CMK (cell line): Measurements from ENCODE around the gene OGFR.

Source experiments
- DNase-seq: peaks from one replicate; pipeline ENCODE4 v3.0.0-alpha.2; 2010; ENCODE audit warnings: low read depth

Gene OGFR

DNA sequence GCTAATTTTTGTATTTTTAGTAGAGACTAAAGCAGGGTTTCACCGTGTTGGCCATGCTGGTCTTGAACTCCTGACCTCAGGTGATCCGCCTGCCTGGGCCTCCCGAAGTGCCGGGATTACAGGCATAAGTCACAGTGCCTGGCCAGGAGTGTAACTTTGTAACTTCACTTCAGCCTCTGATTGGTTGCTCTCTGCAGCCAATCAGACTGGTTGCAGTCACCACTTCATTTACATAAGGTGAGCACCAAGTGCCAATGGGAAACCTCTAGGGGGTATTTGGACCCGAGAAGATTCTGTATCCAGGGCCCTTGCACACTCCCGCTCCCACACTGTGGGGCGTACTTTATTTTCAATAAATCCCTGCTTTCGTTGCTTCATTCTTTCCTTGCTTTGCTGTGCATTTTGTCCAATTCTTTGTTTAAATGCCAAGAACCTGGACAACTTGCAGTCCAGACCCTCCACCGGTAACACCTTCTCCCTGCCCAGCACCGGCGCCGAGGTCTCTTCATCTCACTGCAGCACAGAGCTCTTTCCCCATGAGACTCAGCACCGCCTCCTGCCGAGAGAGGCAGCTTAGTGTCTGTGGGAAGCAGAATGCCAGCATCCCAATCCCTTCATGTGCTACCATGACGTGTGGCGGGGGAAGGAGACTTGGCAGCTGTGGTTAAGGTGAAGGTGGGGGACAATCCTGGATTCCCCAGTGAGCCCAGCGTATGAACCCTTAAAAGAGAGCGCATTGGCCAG is 22.3 kb upstream of the OGFR start:
- no peak for DNase-seq

DNA sequence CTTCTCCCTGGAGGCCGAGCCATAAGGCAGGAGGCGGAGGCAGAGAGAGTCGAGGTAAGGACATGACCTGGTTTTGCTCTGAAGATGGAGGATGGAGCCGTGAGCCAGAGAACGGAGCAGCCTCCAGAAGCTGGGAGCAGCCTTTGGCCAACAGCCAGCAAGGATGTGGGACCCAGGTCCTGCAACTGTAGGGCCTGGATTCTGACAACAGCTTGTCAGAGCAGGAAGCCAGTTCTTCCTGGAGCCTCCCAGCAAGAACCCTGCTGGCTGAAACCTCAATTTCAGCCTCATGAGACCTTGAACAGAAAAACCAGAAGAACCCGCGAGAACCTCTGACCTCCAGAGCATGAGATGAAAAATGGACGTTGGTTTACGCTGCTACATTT is 21.7 kb upstream of the OGFR start:
- DNase-seq = no peak

DNA sequence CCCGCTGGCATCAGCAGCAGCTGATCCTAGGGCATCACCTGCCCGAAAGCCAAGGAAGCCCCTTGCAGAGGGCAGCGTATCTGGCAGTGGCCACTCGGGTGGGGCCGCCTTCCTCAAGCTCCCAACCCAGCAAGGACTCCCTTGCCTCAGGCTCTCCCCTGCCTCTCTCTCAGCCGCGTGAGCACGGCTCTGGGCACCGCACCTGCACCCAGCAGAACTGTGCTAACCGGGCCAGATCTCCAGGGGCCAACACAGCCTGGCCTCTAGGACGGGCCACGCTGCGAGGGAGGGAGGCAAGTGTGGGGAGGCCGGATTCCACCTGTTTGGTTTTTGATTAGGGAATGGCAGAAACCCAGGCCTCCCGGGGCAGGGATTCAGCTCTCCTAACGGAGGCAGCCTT is 20.1 kb upstream of the OGFR start:
- no peak for DNase-seq

DNA sequence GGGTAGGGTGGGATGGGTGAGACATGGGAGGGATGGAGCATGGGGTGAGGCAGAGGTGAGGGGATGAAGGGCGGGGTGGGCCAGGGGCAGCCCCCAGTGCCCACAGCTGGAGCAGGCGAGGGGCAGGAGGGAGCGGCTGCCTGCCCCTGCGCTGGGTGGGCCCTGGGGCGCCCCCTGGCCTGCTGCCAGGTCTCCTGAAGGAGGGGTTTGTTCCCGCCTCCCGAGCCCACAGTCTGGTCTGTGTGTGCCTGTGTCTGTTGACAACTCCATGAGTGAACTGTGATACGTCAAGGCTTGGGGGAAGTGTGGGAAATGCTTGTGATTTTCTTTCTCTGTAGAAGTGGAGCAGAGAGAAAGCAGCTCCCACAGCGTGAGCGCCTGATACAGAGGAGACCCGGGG is 19.2 kb upstream of the OGFR start:
- no peak for DNase-seq

DNA sequence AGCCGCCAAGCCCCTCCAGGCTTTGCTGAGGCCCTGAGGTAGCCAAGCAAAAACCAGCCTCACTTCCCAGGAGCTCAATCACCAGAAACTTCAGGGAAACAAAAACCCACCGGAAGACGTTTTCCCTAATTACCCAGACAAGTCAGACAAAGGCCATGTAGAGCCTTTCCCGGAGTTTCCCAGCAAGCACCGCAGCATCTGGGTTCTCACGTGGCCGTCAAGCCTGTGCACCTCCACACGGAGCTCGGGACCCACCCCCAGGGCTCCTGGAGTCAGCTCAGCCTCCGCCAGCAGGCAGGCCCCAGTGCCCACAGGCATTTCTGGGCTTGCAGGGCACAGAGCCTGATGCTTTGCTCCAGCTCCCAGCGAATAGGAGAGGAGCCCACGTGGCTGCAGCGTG is 18.5 kb upstream of the OGFR start:
- DNase-seq = no peak

DNA sequence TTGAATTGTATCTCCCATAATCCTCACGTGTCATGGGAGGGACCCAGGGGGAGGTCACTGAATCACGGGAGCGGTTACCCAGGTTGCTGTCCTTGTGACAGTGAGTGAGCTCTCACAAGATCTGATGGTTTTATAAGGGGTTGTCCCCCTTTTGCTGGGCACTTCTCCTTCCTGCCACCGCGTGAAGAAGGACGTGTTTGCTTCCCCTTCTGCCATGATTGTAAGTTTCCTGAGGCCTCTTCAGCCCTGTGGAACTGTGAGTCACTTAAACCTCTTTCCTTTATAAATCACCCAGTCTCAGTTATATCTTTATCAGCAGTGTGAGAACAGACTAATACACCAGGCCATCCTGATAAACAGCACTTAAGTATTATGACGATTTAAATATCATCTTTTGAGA is 17.3 kb upstream of the OGFR start:
- no peak for DNase-seq

DNA sequence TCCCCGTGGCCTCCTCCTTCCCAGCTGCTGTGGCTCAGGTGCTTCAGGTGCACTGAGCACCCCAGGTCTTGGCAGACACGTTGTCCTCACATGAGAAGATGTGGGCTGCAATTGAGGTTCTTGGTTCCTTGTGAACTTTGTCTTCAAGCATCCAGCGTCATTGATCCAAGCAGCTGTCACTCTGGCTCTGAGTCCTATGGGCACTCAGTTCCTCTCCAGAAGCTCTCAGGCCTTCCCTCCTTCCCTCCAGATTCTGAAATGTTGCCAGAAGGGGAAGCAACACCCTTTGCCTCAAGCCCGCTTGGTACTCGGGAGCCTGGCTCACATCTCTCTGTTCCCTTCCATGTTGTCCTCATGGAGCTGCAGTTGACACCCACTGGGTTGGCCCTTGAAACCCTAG is 16.8 kb upstream of the OGFR start:
- no peak for DNase-seq

DNA sequence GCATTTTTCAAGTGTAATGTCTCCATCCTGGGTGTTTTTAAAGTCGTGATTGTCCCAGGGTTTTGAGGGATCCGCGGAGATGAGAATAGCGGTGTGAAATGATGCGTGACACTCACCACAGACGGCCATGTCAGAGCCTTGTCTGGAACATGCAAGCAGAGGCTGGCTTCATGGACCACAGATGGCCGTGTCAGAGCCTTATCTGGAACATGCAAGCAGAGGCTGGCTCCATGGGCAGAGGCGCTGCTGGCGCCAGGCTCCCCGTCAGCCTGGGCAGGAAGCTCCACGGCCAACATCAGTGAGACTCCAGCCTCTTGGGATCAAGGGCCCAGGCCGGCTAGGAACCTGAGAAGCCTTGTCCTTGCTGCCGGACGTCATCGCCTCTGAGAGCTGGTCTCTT is 16.0 kb upstream of the OGFR start:
- no peak for DNase-seq

DNA sequence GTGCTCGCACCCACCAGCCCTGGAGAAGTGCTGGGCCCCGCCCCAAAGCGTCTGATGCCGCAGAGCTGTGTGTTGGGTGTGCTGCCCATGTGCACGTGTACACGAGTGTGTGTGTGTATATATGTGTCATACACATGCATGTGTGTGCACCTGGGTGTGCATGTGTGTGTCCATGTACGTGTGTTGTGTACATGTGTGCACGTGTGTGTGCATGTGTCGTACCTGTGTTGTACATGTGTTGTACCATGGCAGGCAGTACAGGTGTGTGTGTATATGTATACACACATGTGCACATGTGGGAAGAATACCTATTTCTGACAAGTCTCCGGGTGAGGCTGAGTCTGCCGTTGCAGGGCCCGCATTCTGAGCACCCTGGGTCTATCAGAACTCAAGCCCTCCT is 14.6 kb upstream of the OGFR start:
- no peak for DNase-seq

DNA sequence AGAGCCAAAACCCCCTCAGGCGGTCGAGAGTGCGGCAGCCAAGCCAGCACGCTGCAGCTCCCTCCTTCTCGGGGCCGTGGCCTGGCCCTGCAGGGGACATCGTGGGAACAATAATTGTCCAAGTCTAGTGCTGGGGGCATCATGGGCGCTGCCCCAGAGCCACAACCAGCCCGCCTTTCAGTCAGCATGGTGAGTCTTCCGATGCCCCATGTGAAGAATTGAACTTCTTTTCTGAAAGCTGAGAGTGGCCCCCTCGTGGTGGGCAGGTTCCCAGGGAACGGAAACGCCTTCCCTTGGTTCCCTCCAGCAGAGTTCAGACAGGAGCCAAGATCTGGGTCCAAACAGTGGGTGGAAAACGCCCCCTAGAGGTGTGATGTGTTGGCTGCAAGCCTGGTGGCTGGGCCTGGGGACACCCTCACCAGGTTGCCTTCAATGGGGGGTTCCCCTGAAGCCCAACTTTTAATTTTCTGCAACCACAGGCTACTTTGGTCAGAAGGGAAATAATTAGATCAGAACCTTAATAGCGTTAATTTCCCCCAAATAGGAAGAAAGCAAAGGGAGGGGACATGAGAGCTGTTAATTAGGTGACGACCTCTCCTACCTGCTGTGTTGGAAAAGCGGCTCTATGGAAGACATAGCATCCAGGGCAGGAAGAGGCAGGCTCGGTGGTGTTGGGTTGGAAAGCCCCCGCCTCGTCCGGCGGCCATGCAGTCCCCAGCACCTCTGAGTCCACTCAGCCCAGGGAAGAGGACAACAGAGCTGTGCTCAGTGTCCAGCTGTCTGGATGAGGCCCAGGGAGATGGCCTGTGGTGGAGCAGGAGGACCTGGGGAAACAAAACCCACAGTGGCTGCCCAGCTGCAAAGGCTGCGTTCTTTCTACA is 13.1 kb upstream of the OGFR start:
- DNase-seq = peak; percentile 83

DNA sequence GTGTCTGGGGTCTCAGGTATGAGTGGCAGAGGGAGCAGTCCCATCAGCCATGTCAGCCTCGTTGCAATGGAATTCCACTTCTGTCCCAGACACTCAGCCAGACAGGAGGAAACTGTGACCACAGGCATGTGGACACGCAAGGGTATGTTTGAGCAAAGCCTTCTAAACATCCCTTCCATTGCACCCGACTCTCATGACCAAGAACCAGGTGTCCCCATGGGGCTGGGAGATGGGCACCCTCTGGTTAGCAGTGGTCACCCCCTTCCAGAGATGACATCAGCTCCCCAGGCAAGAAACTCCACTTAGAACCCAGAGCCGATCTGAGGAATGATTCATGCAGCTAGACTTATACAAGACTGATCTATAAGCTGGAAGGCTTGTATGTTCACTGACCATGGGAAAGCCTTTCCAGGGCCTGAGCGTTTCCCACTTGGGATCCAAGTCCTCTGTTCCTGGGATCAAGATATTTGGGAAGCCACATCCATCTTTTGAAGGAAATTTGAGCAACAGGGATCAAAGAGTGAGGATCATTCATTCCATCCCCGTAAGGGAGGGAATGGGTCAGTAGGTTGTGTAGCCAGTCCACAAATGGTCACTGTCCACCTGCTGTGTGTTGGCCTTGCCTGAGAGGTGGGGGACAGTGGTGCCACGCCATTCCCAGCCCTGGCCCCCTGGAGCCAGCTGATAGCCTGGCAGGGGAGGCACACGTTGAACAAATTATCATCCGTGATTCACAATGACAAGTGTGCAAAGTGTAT is 12.3 kb upstream of the OGFR start:
- DNase-seq = no peak

DNA sequence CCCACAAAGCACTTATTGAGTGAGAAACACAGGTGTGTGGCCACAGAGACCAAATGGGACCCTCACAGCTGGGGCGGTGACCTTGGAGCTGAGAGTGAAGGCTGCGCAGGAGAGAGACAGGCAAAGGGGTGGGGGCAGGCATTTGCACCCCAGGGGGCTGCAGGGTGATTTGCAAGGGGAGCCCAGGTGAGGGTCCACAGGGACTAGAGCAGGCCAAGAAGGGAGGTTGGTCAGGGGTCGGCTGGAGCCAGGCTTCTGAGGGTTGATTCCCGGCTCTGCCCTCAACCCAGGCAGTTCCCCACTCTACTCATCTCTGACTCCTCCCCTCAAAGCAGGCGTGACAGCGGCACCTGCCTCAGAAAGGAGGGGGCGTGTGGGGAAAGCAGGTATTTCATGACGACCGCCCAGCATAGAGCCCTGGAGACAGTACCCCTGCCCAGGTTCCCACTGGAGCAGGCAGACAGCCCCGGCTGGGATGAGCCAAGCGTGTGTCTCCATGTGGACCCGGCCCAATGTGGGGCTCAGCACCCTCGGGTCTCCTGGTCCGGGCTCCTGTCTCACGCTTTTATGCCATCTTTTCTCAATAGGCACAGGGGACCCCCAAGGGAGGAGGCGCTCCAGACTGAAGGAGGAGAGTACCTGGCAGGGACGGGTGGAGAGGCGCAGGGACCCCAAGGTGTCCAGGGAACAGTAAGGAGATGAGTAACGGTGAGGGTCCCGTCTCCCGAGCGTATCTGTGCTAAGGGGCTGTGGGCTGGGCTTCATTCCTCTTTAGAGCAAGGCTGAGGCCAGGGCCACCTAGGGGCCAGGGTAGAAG is 11.5 kb upstream of the OGFR start:
- DNase-seq = no peak

DNA sequence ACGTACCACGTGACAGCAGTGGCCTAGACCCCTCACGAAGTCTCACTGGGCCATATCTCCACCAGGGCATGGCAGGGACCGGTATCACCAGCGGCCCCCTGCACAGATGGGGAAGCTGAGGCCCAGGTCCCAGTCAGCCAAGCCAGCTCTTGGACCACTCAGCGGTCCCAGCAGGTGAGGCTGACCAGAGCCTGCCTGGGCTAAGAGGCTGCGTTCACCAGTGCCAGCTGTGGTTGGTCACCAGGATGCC is 11.0 kb upstream of the OGFR start:
- no peak for DNase-seq

DNA sequence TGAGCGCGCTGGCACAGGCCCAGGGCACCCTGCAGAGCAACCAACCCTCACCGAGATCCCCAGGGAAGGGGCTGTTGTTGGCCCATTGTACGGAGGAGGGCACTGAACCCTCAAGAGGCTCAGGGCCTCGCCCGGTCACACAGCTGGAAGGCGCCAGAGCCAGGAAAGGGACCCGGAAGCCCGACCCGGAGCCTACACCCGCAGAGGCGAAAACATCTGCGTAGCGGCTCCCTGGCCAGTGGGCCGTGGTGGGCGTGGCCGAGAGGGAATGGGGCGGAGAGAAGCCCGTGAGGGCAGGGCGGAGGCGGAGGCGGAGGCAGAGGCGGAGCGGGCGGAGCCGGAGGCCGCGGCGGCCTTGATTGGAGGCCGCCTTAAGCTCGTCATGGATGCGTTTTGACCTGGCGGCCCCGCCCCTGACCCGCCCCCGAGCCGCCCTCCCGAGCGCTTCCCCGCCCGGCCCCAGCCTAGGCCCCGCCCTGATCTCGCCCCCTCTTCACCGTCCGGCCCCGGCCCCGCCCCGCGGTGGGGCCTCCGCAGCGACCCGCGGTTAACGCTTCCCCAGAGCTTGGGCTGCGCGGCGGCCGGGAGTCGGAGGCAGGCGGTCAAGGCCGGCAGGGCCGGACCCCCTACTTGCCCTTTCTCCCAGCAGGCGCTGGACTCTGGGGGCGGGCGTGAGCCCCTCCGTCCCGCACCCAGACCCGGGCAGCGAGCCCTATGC is 10.5 kb upstream of the OGFR start:
- peak; percentile 95 for DNase-seq

DNA sequence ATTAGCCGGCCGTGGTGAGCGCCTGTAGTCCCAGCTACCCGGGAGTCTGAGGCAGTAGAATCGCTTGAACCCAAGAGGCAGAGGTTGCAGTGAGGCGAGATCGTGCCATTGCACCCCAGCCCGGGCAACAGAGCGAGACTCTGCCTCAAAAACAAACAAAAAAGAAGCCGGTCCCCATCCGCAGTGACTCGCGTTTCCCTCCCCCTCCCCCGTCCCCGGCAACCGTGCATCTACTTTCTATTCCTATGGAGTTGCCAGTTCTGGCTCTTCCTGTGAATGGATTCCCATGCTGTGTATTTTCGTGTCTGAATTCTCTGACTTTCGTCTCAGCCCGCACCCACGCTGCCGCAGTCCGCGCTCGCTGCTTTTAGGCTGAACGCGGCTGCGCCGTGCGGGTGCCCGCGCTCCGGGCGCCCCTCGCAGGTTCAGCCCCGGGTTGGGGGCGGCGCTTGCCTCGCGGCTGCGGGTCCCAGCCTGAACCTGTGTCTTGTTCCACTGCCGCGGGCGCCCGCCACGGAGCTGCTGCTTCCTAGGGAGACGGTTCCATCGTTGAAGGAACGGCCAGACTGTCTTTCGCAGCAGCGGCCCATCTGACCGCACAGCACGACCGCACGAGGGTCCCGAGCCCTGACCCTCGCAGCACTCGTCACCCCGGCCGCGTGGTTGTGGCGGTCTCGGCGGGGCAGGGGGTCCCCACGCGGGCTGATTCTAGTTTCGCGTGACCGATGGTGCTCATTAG is 9.4 kb upstream of the OGFR start:
- DNase-seq = peak; percentile 70

DNA sequence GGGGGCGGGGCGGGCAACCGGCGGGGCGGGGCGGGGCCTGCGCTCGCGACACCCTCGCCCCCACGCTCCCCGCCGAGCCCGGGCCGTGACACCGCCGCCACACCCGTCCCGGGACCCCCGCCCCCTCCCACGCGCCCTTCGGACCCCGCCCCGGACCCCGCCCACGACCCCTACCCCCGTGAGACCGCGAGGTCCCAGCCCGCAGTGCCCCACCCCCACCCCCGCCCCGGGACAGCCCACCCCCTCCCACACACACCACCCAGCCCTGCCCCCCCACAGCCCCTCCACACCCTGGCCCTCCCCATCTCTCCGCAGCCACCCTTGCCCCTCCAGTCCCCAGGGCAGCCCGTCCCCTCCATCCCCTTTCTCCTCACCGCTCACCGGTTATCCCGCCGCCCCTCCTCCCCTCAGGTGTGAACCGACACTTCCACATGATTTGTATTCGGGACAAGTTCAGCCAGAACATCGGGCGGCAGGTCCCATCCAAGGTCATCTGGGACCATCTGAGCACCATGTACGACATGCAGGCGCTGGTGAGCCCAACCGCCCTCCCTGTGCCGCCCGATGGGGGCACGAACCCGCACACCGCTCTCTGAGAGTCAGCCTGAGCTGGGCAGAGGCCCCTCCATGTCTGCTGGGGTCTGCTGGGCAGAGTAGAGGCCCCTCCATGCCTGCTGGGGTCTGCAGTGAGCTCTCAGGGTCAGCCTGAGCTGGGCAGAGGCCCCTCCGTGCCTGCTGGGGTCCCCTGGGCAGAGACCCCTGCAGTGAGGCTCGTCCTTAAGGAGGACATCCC is 7.7 kb upstream of the OGFR start:
- no peak for DNase-seq

DNA sequence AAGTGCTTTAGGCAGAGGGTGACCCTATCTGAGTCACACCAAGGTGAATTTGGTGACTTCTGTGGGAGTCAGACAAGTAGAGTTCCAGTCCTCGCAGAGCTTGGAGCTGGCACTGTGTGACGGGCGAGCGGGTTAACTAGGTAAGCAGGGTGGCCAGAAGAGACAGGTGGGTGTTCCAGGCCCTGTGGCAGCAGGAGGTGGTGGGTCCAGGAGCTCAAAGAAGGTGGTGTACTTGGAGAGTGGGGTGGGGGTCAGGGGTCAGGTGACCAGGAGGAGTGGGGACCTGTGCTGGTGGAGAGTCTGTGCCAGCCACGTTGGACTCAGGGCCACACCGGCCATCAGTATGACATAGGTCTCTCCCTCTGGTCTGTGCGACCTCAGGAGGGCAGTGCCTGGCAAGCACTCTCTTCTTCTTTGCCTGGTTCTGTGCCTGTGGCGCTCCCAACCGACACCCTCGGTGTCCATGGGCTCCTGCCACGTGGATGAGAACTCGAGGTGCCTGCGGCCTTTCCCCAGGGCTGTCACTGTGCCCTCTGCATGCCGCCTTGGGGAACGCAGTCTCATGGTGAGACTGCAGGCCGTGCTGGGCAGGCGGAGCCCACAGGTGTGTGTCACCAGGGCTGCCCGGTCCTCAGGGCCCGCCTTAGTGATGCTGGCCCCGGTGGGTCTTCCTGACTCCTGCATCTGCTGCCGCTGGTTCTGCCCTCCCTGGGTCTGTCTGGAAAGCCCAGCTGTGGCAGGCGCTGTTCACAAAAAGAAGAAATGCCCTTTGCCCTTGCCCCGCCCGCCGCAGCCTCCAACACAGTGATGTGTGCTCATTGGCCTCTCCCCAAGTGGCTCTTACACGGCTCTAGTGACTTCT is 6.7 kb upstream of the OGFR start:
- DNase-seq = no peak

DNA sequence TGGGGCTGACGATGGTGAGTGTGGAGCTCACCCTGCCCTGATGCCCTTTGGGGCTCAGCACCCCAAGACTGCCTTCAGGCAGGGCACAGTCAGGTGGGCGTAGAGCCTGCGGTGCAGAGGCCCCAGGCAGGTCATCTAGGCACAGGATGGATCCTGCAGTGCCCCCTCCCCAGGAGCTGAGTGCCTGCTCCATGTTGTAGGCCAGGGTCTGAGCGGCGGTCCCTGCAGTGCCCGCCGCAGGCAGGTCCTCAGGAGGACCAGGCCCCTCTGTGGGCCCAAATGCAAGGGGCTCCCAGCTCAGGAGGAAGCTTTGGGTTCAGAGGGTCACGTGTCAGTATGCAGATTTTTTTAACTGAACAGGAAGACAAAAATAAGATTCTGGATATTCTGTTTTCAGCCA is 5.6 kb upstream of the OGFR start:
- no peak for DNase-seq

DNA sequence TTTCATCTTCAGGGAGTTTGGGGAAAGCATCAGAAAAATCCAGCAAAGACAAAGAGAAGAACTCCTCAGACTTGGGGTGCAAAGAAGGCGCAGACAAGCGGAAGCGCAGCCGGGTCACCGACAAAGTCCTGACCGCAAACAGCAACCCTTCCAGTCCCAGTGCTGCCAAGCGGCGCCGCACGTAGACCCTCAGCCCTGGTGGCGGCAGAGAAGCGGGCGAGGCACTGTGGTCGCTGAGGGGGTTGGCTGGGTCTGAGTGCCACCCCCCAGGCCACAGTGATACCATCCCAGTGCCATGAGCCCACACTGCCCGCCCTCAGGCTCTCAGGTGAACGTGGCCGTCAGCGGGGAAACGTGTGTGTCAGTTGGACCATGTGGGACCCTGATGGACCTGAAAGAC is 5.2 kb upstream of the OGFR start:
- no peak for DNase-seq
